Stomach (tissue), 4 donors: ENCODE results near the gene PRKN.

Experiments used
- EP300 ChIP-seq: sonication (generic); formaldehyde crosslinking; IDR thresholded peaks from one replicate; pipeline ENCODE4 v1.6.1; 2017; ENCODE audit warnings: antibody characterized with exemption
- POLR2A ChIP-seq, 4 donors: fragments of 450-650 bp; IDR thresholded peaks; one replicate each; pipeline ENCODE4 v1.6.1; 2016; ENCODE audit warnings: antibody characterized with exemption in 4 of 4, control low read depth in 2 of 4, mild to moderate bottlenecking in 1 of 4, moderate library complexity in 1 of 4
- POLR2AphosphoS5 ChIP-seq, 3 donors: sonication (generic); formaldehyde crosslinking; IDR thresholded peaks; one replicate each; pipeline ENCODE4 v1.6.1; 2016; ENCODE audit warnings: antibody characterized with exemption in 3 of 3
- TF ChIP-seq, protein P1 (sequence below), 7 experiments: fragments of 450-650 bp in 4 of 7; fragments of 200-600 bp in 3 of 7; sonication (generic) in 3 of 7; IDR thresholded peaks; one replicate each; pipeline ENCODE4 v1.5.1; 2016 to 2019; ENCODE audit warnings: antibody characterized with exemption in 7 of 7, control low read depth in 2 of 7, mild to moderate bottlenecking in 1 of 7

DNA sequence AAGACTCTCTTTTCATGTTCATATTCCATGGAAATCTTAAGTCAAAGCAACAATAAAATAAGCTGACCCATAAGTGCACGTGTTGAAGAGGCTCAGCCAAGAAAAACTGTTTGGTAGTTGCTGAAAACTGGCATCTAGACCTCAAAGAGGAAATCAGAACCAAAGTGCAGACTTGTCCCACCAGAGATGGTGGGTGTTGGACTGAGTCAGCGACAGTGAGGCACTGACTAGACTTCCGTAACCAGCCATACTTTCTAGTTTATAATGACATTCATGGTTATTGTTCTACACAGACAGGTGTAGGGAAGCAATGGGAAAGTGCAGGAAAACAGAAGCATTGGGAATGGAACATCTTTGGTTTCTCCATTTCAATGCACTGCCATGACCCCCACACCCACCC is 1278.0 kb downstream of the PRKN start:
- TF ChIP-seq, protein P1, sequence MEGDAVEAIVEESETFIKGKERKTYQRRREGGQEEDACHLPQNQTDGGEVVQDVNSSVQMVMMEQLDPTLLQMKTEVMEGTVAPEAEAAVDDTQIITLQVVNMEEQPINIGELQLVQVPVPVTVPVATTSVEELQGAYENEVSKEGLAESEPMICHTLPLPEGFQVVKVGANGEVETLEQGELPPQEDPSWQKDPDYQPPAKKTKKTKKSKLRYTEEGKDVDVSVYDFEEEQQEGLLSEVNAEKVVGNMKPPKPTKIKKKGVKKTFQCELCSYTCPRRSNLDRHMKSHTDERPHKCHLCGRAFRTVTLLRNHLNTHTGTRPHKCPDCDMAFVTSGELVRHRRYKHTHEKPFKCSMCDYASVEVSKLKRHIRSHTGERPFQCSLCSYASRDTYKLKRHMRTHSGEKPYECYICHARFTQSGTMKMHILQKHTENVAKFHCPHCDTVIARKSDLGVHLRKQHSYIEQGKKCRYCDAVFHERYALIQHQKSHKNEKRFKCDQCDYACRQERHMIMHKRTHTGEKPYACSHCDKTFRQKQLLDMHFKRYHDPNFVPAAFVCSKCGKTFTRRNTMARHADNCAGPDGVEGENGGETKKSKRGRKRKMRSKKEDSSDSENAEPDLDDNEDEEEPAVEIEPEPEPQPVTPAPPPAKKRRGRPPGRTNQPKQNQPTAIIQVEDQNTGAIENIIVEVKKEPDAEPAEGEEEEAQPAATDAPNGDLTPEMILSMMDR (IDR thresholded peaks at IDR 0.05): no peak
- no peak for TF ChIP-seq POLR2AphosphoS5 (IDR thresholded peaks at IDR 0.05)
- no peak for TF ChIP-seq POLR2A (IDR thresholded peaks at IDR 0.05)
- no peak for TF ChIP-seq EP300
